HG03520 (cell line): ENCODE data around the gene PRKRIP1.
"Not testable (repeated sequence)": the region's sequence is repeated elsewhere in the genome, so short reads cannot be mapped to it uniquely, and the experiment has no call there.

Source experiments
- ATAC-seq: cut with Tn5 transposase; IDR thresholded peaks from one replicate; pipeline ENCODE4 v1.9.1; 2021; ENCODE audit warnings: mild to moderate bottlenecking, moderate library complexity; ENCODE audit not compliant: unreplicated experiment

PRKRIP1 gene

DNA sequence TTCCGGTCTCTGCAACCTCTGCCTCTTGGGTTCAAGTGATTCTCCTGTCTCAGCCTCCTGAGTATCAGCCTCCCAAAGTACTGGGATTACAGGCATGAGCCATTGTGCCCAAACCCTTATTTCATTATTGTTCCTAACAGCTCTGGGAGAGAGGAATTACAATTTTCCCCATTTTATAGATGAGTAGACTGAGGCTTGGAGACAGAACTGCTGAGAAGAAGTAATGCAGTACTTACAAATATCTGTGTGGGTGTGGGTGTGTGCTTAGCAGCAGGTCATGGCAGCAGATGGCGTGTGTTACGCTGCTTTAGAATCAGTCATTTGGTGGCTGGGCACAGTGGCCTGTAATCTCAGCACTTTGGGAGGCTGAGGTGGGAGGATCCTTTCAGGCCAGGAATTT, 7.4 kb downstream of the PRKRIP1 start:
- ATAC-seq: no peak

DNA sequence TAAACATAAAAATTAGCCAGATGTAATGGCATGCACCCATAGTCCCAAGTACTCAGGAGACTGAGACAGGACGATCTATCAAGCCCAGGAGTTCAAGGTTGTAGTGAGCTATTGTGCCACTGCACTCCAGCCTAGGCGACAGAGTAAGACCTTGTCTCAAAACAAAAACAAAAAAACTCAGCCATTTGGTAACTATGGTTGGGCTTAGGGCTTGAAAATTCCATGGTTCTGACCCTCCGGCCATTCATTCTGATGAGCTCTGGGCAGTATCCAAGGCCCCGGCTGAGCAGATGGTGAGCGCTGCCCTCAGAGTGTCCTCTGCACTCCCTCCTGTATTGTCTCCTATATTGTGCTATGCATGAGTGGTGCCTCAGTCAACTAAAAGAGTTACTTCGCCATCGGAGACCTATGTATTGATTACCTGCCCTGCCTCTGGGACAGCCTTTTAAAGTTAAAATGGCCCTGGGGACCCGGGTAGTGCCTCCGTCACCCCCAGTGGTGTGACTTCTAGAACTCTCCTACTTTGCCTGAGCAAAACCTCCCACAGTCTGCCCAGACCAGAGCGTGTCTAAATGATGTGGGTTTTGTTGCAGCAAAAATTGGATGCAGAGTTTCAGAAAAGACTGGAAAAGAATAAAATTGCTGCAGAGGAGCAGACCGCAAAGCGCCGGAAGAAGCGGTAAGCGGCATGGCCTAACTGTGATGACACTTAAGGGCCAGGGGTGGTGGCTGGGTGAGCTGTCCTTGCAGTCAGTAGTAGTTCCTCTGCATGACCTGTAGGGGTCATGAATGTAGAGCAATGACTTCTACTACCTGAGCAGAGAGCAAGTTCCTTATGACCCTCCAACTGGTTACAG, 8.1 kb downstream of the PRKRIP1 start:
- ATAC-seq: peak; percentile 93

DNA sequence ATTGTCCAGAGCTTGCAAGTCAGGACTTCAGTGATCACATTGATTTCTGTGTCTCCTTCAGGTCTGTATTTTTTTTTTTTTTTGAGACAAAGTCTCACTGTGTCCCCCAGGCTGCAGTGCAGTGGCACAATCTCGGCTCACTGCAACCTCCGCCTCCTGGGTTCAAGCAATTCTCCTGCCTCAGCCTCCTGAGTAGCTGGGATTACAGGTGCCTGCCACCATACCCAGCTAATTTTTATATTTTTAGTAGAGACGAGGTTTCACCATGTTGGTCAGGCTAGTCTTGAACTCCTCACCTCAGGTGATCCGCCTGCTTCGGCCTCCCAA, 8.7 kb downstream of the PRKRIP1 start:
- not testable (repeated sequence) for ATAC-seq

DNA sequence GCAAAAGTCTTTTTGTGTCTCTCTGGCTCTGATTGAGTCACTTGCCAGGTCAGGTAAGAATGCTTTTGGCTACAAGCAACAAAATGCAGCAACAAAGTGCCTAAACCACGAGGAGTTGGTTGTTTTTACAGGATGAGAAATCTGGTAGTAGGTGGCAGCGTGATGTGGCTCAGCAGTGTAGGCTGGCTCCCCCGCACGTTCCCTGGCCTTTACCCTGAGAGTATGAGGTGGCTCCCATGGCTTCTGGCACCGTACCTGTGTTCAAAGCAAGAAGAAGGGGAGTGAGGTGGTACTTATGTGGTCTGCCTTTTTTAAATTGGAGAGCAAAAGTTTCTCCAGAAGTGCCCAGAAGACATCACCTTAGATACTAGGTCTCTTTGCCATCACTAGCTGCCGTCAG, 11.7 kb downstream of the PRKRIP1 start:
- ATAC-seq: no peak

DNA sequence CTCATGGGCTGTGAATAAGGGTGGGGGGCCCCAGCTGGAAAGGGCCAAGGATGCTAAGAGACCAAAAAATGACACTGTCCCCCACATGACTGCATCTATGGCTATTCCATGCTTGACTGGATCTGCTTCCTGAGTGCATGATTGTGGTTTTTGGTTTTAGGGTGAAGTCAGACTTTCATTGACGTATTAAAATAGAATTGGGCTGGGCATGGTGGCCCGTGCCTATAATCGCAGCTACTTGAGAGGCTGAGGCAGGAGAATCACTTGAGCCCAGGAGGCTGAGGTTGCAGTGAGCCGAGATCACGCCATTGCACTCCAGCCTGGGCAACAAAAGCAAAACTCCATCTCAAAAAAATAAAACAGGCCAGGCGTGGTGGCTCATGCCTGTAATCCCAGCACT, 12.4 kb downstream of the PRKRIP1 start:
- ATAC-seq: not testable (repeated sequence)

DNA sequence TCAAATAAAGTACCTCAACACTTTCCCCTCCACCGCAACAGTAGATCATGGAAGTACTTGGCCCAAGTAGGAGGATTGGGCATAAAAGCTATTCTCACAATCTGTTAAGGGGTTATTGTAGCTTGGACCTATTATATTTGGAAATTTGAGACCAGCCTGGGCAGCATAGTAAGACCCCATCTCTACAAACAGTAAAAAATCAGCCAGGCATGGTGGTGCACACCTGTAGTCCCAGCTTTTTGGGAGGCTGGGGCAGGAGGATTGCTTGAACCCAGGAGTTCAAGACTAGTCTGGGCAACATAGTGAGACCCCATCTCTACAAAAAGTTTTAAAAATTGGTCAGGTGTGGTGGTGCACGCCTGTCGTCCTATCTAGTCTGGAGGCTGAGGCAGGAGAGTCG, 13.2 kb downstream of the PRKRIP1 start:
- ATAC-seq: no peak

DNA sequence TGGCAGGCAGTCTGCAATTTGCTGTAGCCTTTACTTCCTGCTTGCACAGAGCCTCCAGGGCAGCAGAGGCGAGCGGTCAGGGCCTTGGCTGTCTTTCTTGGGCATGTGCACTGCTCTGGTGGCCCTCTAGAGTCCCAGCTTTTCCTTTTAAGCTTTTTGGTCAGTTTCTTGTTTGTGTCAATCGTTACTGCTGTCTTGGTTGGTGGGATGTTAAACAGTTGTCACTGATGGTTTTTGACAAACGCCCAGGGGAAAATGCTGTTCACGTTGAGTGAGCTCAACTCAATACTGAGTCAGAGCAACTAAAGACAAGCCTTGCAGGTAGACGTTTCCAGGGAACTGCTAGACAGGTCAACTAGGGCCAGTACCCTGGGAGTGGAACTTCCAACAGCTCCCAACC, 14.0 kb downstream of the PRKRIP1 start:
- ATAC-seq: no peak

DNA sequence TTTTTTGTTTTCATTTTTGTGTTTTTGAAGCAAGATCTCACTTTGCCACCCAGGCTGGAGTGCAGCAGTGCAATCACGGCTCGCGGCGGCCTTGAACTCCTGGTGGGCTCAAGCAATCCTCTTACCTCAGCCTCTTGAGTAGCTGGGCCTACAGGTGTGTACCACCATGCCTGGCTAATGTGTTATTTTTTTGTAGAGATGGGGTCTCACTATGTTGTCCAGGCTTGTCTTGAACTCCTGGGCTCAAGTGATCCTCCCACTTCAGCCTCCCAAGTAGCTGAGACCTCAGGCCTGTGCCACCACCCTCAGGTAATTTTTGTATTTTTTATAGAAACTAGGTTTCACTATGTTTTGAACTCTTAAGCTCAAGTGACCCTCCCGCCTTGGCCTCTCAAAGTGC, 14.8 kb downstream of the PRKRIP1 start:
- no peak for ATAC-seq

DNA sequence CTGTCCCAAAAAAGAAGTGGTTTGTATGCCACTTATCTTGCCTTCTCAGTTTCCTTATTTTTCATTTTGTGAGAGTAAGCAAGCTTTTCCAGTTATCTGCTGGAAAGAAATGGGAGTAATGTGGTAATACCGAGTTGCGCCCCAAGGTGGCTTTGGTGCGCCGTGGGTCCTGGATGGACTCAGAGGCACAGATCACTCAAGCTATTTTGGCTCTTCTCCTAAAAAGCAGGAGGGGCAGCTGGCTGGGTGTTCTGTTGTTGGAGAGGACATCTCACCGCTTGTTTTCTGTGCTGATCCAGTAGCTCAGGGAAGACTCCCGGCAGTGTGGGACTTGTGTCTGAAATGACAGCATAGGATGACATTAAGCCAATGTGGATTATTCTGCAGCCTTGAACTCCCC, 16.4 kb downstream of the PRKRIP1 start:
- ATAC-seq: no peak

DNA sequence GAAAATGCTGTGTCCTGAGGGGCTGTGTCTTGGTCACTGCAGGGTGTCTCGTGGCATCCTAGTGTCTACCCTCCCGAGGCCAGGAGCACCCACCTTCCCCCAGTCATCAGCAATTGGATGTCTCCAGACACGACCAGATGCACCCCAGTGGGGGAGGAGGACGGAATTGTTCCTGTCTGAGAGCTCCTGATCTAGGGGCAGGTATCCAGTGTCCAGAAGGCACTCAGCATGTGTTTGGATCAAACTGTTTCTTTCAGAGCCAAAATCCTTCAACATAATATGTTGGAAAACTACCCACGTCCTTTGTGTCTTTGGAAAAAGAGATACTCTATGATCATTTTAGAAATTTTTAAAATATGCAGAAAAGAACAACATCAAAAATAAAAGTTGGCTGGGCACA, 16.9 kb downstream of the PRKRIP1 start:
- no peak for ATAC-seq

DNA sequence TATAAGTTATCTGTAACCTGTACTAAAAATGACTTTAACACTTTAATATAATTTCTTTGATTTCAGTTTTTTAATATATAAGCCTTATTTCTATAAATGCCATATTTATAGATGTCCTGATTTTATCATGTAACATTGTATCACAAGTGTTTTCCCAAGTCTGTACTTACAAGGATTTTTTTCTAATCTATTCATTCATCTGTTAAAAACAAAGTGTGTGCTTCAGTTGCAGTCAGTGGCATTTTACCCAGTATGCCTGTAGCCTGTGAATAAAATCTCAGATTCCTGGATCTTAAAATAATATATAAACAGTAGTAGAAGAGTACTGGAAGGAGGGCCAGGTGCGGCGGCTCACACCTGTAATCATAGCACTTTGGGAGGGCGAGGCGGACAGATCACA, 17.4 kb downstream of the PRKRIP1 start:
- no peak for ATAC-seq

DNA sequence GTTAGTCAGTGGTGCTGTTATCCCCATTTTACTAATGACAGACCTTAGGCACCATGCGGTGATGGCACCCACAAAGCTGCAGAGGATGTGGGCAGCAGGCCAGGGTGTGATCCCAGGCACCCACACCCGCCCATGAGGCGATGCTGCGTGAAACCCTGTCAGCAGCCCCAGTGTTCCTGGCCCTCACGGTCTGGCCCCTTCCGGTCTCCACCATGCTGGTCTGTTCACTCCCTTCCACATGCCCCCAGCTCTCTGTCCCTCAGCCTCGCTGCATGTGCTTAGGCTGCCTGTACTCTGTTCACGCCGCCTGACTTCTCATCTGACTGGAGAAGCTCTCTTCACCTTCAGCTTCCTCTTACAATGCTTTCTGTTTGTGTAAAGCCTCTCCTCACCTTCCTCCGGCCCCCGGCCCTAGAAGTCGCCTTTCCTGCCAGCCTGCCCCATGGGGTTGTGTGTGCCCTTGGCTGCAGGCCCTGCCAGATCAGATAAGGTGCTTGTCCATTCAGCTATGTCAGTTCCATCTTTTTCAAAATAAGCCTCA, 19.6 kb downstream of the PRKRIP1 start:
- ATAC-seq: no peak

DNA sequence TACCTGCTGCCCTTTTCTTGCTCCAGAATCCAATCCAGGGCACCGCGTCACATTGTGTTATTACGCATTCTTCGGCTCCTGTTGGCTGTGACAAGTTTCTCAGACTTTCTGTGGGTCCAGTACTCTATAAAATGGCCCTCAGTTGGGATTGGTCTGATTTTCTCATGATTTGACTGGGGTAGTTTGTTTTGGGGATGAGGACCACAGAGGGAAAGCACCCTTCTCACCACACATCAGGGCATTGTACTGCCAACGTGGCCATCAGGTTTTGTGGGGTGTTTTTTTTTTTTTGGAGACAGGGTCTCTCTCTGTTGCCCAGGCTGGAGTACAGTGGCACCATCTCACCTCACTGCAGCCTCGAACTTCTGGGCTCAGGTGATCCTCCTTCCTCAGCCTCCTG, 20.2 kb downstream of the PRKRIP1 start:
- ATAC-seq: no peak

DNA sequence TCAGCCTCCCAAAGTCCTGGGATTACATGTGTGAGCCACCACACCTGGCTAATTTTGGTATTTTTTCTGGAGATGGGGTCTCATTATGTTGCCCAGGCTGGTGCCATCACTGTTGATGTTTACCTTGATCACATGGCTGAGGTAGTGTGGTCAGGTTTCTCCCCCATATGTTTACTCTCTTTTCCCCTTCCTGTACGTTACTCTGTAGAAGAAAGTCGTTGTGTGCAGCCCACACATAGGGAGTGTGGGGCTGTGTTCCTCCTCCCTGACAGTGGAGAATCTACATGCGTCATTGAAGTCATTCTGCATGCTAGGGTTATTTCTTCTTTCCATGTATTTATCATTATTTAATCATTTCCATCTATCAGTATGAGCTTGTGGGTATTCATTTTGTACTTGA, 20.9 kb downstream of the PRKRIP1 start:
- ATAC-seq: no peak

DNA sequence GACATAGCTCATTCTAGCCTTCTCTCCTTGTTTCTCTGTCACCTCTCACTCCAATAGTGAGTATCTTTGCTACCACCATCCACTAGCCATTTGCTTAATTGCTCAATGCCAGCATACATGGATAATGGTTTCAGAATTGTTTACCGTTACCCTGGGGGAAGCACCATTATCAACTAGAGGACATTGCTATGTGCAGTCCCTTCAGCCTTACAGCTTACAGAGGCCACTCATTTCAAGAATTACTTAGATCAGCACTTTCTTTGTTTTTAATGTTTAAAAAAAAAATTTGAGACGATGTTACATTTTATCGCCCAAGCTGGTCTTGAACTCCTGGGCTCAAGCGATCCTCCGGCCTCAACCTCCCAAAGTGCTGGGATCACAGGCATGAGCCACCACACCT, 22.4 kb downstream of the PRKRIP1 start:
- no peak for ATAC-seq

DNA sequence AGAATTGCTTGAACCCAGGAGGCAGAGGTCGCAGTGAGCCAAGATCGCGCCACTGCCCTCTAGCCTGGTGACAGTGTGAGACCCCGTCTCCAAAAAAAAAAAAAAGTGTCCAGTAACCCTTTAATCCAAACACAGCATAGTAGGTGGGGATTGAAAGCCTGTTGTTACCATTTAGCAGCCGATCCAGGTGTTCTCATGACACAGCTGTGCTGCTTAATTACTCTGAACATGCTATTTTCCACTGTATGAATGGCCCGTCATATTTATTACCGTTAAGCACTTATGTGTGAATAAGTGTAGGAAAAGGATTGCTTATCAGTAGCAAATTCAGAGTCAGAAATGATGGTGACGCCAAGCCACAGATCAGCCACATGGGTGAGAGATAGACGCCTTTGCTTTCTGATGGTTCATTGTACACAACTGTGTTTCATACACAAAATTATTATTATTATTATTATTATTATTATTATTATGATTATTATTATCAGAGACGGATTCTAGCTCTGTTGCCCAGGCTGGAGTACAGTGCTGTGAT, 25.6 kb downstream of the PRKRIP1 start:
- no peak for ATAC-seq

DNA sequence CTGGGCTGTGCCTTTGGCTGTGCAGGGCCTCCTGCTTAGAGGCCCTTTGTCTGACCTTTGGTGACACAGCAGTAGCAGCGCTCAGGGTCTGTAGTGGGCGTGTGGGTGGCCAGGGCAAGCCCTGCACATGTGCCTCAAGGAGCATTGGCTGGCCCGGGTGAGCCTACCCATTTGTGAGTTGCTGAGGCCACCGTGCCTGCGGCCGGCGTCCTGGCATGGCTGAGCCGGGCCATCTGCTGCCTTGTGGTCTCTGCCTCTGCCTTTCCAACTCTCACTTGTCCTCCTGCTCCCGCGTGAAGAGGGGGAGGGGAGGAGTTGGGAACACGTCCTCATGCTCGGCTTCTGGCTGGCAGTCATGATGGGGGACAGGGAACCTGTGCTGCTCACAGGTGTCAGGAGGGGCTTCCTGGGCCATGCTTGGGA, 28.0 kb downstream of the PRKRIP1 start:
- no peak for ATAC-seq

DNA sequence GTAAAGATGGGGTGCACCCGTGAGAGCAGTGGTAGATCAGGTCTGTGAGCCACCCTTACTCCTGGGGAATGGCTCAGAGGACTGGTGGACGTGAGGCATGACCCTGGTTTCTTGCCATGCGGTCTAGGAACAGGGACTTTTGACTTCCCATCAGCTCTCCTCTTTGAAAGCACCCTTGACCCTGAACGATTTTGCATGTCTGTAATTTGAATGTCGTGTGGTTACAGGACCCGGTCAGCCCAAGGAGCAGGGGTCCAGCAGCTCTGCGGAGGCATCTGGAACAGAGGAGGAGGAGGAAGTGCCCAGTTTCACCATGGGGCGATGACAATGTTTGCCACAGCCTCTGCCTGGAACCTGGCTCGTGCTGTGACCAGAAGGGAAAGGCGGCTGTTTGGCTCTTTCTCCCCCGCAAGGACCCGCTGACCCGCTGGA, 28.6 kb downstream of the PRKRIP1 start:
- ATAC-seq: no peak

DNA sequence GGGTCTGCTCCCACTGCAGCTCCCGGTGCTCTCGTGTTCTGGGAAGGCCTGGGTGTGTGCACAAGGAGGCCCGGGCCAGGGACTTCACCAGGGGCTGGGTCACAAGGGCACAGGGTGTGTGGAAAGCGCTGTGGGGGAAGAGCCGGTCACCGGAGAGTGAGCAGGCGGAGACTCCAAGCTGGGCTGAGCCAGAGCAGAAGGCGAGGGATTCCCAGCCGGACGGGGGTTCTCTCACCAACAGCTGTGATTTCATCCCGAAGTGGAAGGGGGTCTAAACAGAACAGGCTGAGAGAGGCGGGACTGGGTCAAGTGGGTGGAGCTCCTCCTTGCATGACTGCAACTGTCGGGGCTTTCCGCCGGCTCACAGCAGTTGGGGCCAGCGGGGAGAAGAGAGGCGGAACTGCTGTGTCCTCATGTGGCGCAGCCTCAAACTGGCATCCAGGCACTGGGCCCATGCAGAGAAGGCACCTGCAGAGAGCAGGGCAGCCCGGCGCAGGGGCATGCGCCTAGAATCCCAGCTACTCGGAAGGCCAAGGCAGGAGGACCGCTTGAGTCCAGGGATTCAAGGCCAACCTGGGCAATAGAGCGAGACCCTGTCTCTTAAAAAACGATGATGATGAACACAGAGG, 29.6 kb downstream of the PRKRIP1 start:
- peak; percentile 59 for ATAC-seq

DNA sequence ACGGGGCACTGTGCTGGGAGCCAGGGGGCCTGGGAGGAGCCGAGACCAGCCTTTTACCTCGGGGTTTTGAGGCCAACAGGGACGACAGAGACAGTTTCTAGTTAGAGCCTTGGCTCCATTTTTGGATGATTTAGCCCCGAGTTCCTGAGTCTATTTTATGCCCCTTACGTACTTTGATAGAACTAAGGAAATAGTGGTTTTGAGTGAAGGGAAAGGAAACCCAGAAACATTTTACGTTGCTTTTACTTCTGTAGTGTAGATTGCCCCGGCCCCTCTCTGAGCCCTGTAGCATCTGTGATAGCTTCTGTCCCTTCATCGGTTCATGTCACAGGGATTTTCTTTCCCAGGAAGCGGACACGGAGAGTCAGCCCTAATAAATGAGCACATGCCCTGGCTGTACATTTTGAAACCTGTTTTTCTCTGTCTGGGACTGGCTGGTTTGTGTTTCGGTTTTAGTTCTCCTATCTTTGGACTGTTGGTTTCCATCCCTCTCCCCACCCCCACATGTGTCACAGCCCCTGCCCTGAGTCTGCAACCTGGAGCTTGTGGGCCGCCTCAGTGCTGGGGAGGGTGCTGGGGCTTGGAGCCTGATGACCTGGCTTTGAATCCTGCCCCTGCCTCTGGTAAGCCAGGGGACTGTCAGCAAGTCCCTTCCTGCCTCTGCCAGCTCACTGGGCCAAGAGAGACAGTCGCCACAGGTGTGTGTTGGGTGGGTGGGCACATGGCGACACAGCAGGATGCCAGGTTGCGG, 30.3 kb downstream of the PRKRIP1 start:
- peak; percentile 41 for ATAC-seq

DNA sequence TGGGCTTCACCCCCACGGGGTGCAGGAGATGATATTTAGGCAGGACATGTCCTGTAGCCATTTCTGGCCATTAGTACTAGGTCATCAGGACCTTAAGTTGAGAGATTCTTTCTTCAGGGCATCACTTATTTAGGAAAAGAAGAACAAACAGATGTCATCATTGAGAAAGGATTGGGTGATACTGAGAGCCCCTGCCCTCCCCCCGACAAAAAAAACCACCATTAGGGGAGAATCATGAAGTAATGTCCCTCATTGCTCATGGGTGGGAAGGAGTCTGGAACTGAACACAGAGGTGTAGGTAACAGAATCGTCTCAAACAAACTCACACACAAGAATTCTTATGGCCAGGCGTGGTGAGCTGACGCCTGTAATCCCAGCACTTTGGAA, 30.8 kb downstream of the PRKRIP1 start:
- no peak for ATAC-seq
